ENCODE data around the gene CASK.

DNA sequence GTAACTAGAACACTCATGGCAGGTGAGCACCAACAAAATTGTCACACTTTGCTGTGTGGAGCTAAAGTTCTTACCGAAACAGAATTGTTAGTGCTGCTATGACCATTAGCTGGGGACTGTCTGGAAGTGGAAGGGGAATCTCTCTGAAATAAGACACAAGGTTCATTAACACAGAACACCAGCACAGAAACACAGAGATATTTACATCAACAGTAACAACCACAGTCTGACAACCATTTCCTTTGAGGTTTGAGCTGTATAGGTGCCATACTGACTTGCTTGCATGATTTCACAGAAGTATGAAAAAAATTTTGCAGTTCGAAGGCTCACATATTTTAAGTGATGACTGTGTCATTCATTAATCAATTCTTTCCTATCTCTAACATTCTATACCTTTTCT is 366.4 kb downstream of the CASK start:
- no peak for TF ChIP-seq POLR2A (IDR thresholded peaks at IDR 0.05)
- TF ChIP-seq, protein P1, sequence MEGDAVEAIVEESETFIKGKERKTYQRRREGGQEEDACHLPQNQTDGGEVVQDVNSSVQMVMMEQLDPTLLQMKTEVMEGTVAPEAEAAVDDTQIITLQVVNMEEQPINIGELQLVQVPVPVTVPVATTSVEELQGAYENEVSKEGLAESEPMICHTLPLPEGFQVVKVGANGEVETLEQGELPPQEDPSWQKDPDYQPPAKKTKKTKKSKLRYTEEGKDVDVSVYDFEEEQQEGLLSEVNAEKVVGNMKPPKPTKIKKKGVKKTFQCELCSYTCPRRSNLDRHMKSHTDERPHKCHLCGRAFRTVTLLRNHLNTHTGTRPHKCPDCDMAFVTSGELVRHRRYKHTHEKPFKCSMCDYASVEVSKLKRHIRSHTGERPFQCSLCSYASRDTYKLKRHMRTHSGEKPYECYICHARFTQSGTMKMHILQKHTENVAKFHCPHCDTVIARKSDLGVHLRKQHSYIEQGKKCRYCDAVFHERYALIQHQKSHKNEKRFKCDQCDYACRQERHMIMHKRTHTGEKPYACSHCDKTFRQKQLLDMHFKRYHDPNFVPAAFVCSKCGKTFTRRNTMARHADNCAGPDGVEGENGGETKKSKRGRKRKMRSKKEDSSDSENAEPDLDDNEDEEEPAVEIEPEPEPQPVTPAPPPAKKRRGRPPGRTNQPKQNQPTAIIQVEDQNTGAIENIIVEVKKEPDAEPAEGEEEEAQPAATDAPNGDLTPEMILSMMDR (IDR thresholded peaks at IDR 0.05) = no peak

Measured in thyroid gland (tissue), 4 donors.